SK-N-SH treated with all-trans-retinoic acid at 6 μM for 48 hours (cell line): ENCODE results near the gene C9orf57.

Experiments used
- ATAC-seq: fragments of 200-7000 bp; cut with Tn5 transposase; 3 replicates; pipeline ENCODE4 v1.9.1; 2020; ENCODE audit warnings: mild to moderate bottlenecking, moderate library complexity
- ARNTL ChIP-seq: fragments of 450-650 bp; formaldehyde crosslinking; IDR thresholded peaks from 2 replicates; pipeline ENCODE4 v1.5.0; 2020; ENCODE audit warnings: low read depth, mild to moderate bottlenecking, moderate library complexity, borderline replicate concordance
- BACH2 ChIP-seq: fragments of 250-450 bp; sonication (Bioruptor Pico); IDR thresholded peaks from 2 replicates; pipeline ENCODE4 v1.9.0; 2021; ENCODE audit warnings: mild to moderate bottlenecking, borderline replicate concordance
- CSDC2 ChIP-seq: fragments of 250-450 bp; sonication (Bioruptor Pico); IDR thresholded peaks from 2 replicates; pipeline ENCODE4 v1.5.0; 2020; ENCODE audit warnings: mild to moderate bottlenecking, moderate library complexity
- CSRNP3 ChIP-seq: fragments of 250-450 bp; sonication (Bioruptor Pico); IDR thresholded peaks from 2 replicates; pipeline ENCODE4 v1.5.1; 2021; ENCODE audit warnings: mild to moderate bottlenecking, moderate library complexity
- ESRRG ChIP-seq: fragments of 250-450 bp; sonication (Bioruptor Pico); IDR thresholded peaks from 2 replicates; pipeline ENCODE4 v1.6.1; 2021; ENCODE audit warnings: mild to moderate bottlenecking
- ISL1 ChIP-seq: fragments of 250-450 bp; sonication (Bioruptor Pico); IDR thresholded peaks from 2 replicates; pipeline ENCODE4 v2.1.2; 2022; ENCODE audit warnings: mild to moderate bottlenecking, moderate library complexity
- OSR1 ChIP-seq: fragments of 250-450 bp; sonication (Bioruptor Pico); IDR thresholded peaks from 2 replicates; pipeline ENCODE4 v1.8.0; 2022; ENCODE audit warnings: moderate library complexity, mild to moderate bottlenecking, inconsistent platforms
- POU6F1 ChIP-seq: fragments of 250-450 bp; sonication (Bioruptor Pico); IDR thresholded peaks from 2 replicates; pipeline ENCODE4 v1.8.0; 2021; ENCODE audit warnings: low read depth, mild to moderate bottlenecking, moderate library complexity, borderline replicate concordance
- PPARA ChIP-seq: fragments of 250-450 bp; sonication (Bioruptor Pico); IDR thresholded peaks from 2 replicates; pipeline ENCODE4 v1.5.0; 2020; ENCODE audit warnings: mild to moderate bottlenecking, borderline replicate concordance
- RARB ChIP-seq: fragments of 250-450 bp; sonication (Bioruptor Pico); IDR thresholded peaks from 2 replicates; pipeline ENCODE4 v1.8.0; 2021; ENCODE audit warnings: mild to moderate bottlenecking, moderate library complexity
- SNAI2 ChIP-seq: fragments of 250-450 bp; sonication (Bioruptor Pico); IDR thresholded peaks from 2 replicates; pipeline ENCODE4 v1.5.0; 2020; ENCODE audit warnings: mild to moderate bottlenecking, moderate library complexity
- TCF4 ChIP-seq: fragments of 250-450 bp; sonication (Bioruptor Pico); IDR thresholded peaks from 2 replicates; pipeline ENCODE4 v1.8.0; 2021; ENCODE audit warnings: mild to moderate bottlenecking, moderate library complexity, borderline replicate concordance
- TOX ChIP-seq: fragments of 250-450 bp; sonication (Bioruptor Pico); IDR thresholded peaks from 2 replicates; pipeline ENCODE4 v1.8.0; 2021; ENCODE audit warnings: mild to moderate bottlenecking, moderate library complexity, borderline replicate concordance
- ZC3H10 ChIP-seq: fragments of 250-450 bp; sonication (Bioruptor Pico); IDR thresholded peaks from 2 replicates; pipeline ENCODE4 v1.5.1; 2021; ENCODE audit warnings: mild to moderate bottlenecking, moderate library complexity
- ZFP3 ChIP-seq: fragments of 250-450 bp; sonication (Bioruptor Pico); IDR thresholded peaks from 2 replicates; pipeline ENCODE4 v1.5.0; 2020; ENCODE audit warnings: mild to moderate bottlenecking, moderate library complexity
- ZFP30 ChIP-seq: fragments of 450-650 bp; formaldehyde crosslinking; IDR thresholded peaks from 2 replicates; pipeline ENCODE4 v1.5.0; 2022; ENCODE audit warnings: mild to moderate bottlenecking, moderate library complexity
- ZNF70 ChIP-seq: fragments of 450-650 bp; formaldehyde crosslinking; IDR thresholded peaks from 2 replicates; pipeline ENCODE4 v1.5.0; 2020; ENCODE audit warnings: mild to moderate bottlenecking, moderate library complexity
- ZNF8 ChIP-seq: fragments of 450-650 bp; formaldehyde crosslinking; IDR thresholded peaks from 2 replicates; pipeline ENCODE4 v1.5.0; 2020; ENCODE audit warnings: mild to moderate bottlenecking, moderate library complexity
- TF ChIP-seq, protein P1 (sequence below): fragments of 250-450 bp; sonication (Bioruptor Pico); IDR thresholded peaks from 2 replicates; pipeline ENCODE4 v1.5.0; 2020; ENCODE audit warnings: mild to moderate bottlenecking, moderate library complexity
- TF ChIP-seq, protein P2 (sequence below): fragments of 250-450 bp; sonication (Bioruptor Pico); IDR thresholded peaks from 2 replicates; pipeline ENCODE4 v1.8.0; 2020; ENCODE audit warnings: mild to moderate bottlenecking, moderate library complexity, borderline replicate concordance
- TF ChIP-seq, protein P3 (sequence below): fragments of 250-450 bp; sonication (Bioruptor Pico); IDR thresholded peaks from 2 replicates; pipeline ENCODE4 v1.5.1; 2020; ENCODE audit warnings: low read depth, mild to moderate bottlenecking, moderate library complexity

The C9orf57 gene

DNA sequence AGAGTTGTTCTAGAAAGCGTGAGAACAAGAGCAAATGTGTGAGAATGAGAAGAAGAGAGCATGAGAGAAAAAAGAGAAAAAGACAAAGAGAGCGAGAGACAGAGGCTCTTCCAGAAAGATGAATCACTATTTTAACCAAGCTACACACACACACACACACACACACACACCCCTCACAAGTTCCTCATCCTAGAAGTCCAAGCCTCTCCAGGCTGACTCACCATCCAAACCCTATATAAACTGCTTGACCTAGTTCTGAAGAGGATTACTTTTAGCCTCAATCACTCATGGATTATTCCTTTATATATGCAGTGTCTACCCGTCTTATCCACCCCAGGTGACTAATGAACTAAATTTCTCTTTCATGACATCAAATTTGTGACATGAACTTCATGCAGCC, 37.6 kb downstream of the C9orf57 start:
- TF ChIP-seq, protein P1, sequence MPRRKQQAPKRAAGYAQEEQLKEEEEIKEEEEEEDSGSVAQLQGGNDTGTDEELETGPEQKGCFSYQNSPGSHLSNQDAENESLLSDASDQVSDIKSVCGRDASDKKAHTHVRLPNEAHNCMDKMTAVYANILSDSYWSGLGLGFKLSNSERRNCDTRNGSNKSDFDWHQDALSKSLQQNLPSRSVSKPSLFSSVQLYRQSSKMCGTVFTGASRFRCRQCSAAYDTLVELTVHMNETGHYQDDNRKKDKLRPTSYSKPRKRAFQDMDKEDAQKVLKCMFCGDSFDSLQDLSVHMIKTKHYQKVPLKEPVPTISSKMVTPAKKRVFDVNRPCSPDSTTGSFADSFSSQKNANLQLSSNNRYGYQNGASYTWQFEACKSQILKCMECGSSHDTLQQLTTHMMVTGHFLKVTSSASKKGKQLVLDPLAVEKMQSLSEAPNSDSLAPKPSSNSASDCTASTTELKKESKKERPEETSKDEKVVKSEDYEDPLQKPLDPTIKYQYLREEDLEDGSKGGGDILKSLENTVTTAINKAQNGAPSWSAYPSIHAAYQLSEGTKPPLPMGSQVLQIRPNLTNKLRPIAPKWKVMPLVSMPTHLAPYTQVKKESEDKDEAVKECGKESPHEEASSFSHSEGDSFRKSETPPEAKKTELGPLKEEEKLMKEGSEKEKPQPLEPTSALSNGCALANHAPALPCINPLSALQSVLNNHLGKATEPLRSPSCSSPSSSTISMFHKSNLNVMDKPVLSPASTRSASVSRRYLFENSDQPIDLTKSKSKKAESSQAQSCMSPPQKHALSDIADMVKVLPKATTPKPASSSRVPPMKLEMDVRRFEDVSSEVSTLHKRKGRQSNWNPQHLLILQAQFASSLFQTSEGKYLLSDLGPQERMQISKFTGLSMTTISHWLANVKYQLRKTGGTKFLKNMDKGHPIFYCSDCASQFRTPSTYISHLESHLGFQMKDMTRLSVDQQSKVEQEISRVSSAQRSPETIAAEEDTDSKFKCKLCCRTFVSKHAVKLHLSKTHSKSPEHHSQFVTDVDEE, result no peak
- TF ChIP-seq CSDC2 (CRISPR knock-in tag) (no peak), PPARA (CRISPR knock-in tag) (no peak), ZC3H10 (CRISPR knock-in tag) (no peak), ZNF70 (CRISPR knock-in tag) (no peak), ZNF8 (CRISPR knock-in tag) (no peak), BACH2 (CRISPR knock-in tag) (no peak), RARB (CRISPR knock-in tag) (no peak), CSRNP3 (CRISPR knock-in tag) (no peak), TOX (no peak), SNAI2 (no peak), ZFP3 (CRISPR knock-in tag) (no peak), ISL1 (CRISPR knock-in tag) (no peak), ZFP30 (CRISPR knock-in tag) (no peak), TCF4 (no peak), POU6F1 (no peak), ESRRG (no peak), ARNTL (CRISPR knock-in tag) (no peak)
- TF ChIP-seq, protein P2, sequence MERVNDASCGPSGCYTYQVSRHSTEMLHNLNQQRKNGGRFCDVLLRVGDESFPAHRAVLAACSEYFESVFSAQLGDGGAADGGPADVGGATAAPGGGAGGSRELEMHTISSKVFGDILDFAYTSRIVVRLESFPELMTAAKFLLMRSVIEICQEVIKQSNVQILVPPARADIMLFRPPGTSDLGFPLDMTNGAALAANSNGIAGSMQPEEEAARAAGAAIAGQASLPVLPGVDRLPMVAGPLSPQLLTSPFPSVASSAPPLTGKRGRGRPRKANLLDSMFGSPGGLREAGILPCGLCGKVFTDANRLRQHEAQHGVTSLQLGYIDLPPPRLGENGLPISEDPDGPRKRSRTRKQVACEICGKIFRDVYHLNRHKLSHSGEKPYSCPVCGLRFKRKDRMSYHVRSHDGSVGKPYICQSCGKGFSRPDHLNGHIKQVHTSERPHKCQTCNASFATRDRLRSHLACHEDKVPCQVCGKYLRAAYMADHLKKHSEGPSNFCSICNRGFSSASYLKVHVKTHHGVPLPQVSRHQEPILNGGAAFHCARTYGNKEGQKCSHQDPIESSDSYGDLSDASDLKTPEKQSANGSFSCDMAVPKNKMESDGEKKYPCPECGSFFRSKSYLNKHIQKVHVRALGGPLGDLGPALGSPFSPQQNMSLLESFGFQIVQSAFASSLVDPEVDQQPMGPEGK (CRISPR knock-in tag), result no peak
- ATAC-seq, result no peak

DNA sequence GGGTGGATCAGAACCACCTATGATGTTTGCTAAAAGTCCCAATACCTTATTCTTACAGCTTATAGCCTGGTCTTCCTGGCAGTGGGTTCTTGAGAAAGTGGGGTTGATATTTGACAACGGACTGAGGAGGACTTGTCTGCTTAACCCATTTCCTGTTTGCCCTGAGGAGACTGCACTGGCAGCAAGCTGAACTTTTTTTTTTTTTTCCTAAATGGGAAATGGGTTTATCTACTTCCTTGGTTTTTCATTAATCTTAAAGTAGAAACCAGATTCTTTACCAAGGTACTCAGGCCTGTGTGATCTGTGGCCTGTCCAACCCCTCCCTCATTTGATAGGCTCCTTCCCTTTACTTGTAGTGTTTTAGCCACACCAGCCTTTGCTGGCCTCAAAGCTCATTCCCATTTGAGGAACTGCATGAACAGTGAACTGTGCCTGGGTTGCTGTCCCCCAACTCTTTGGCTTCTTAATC, 47.1 kb downstream of the C9orf57 start:
- TF ChIP-seq RARB (CRISPR knock-in tag) (no peak), ISL1 (CRISPR knock-in tag) (no peak), ARNTL (CRISPR knock-in tag) (no peak), ZFP30 (CRISPR knock-in tag) (no peak), ZNF70 (CRISPR knock-in tag) (no peak), SNAI2 (no peak), ESRRG (no peak), PPARA (CRISPR knock-in tag) (no peak), ZFP3 (CRISPR knock-in tag) (no peak), TOX (no peak), CSRNP3 (CRISPR knock-in tag) (no peak), ZC3H10 (CRISPR knock-in tag) (no peak), TCF4 (no peak), ZNF8 (CRISPR knock-in tag) (no peak), OSR1 (CRISPR knock-in tag) (no peak), POU6F1 (no peak)
- TF ChIP-seq, protein P3, sequence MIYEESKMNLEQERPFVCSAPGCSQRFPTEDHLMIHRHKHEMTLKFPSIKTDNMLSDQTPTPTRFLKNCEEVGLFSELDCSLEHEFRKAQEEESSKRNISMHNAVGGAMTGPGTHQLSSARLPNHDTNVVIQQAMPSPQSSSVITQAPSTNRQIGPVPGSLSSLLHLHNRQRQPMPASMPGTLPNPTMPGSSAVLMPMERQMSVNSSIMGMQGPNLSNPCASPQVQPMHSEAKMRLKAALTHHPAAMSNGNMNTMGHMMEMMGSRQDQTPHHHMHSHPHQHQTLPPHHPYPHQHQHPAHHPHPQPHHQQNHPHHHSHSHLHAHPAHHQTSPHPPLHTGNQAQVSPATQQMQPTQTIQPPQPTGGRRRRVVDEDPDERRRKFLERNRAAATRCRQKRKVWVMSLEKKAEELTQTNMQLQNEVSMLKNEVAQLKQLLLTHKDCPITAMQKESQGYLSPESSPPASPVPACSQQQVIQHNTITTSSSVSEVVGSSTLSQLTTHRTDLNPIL (CRISPR knock-in tag), result no peak
- ATAC-seq, result no peak
